ENCODE data around the gene TPTE2.
"Not testable (repeated sequence)": the region's sequence is repeated elsewhere in the genome, so short reads cannot be mapped to it uniquely, and the experiment has no call there.

Gene TPTE2

GRCh38 chr13:19561127-19561582, at the start of gene TPTE2:
TSS of gene TPTE2 (minus strand) at chr13:19561532. CDS start at chr13:19503234, 58,298 bp downstream.
- DNase-seq, result not testable (repeated sequence)

- DNase-seq, result no peak
These were observed 46.3 kb upstream of the TPTE2 start for GRCh38 chr13:19607523-19608078.

GRCh38 chr13:19606737-19607136, 45.4 kb upstream of the TPTE2 start:
- no peak for DNase-seq

- no peak for DNase-seq
These were observed 44.8 kb upstream of the TPTE2 start for GRCh38 chr13:19606152-19606551.

- no peak for DNase-seq
These were observed 44.0 kb upstream of the TPTE2 start for GRCh38 chr13:19605161-19605955.

- no peak for DNase-seq
These were observed 43.0 kb upstream of the TPTE2 start for GRCh38 chr13:19604306-19604705.

GRCh38 chr13:19601749-19602725, 40.7 kb upstream of the TPTE2 start:
- DNase-seq, result peak; percentile 20

GRCh38 chr13:19597523-19597922, 36.2 kb upstream of the TPTE2 start:
- no peak for DNase-seq

- no peak for DNase-seq
These were observed 35.6 kb upstream of the TPTE2 start for GRCh38 chr13:19596960-19597361.

- no peak for DNase-seq
These were observed 34.8 kb upstream of the TPTE2 start for GRCh38 chr13:19596086-19596485.

GRCh38 chr13:19592657-19593180, 31.4 kb upstream of the TPTE2 start:
- DNase-seq, result no peak

GRCh38 chr13:19591864-19592263, 30.5 kb upstream of the TPTE2 start:
- DNase-seq, result no peak

- no peak for DNase-seq
These were observed 29.1 kb upstream of the TPTE2 start for GRCh38 chr13:19590423-19590822.

- no peak for DNase-seq
These were observed 28.0 kb upstream of the TPTE2 start for GRCh38 chr13:19589312-19589711.

GRCh38 chr13:19587635-19588300, 26.4 kb upstream of the TPTE2 start:
- DNase-seq, result no peak

GRCh38 chr13:19586904-19587634, 25.7 kb upstream of the TPTE2 start:
- DNase-seq, result no peak

- DNase-seq, result no peak
These were observed 20.3 kb upstream of the TPTE2 start for GRCh38 chr13:19581675-19582074.

GRCh38 chr13:19575230-19575629, 13.9 kb upstream of the TPTE2 start:
- no peak for DNase-seq

- no peak for DNase-seq
These were observed 11.9 kb upstream of the TPTE2 start for GRCh38 chr13:19573120-19573716.

- no peak for DNase-seq
These were observed 10.9 kb upstream of the TPTE2 start for GRCh38 chr13:19572280-19572679.

GRCh38 chr13:19567820-19568534, 6.6 kb upstream of the TPTE2 start:
- DNase-seq, result no peak
